Loucy (cell line): ENCODE data around the gene PUSL1.

ENCODE experiments used
- EZH2phosphoT487 ChIP-seq: fragments of 200-600 bp; IDR thresholded peaks from 2 replicates; pipeline ENCODE4 v1.6.1; 2018; ENCODE audit warnings: antibody characterized with exemption, mild to moderate bottlenecking, moderate library complexity, borderline replicate concordance
- TF ChIP-seq, protein P1 (sequence below): fragments of 200-600 bp; sonication (generic); conservative IDR thresholded peaks from 2 replicates; pipeline ENCODE4 v1.5.1; 2014; ENCODE audit warnings: mild to moderate bottlenecking, antibody characterized with exemption, low read length

DNA sequence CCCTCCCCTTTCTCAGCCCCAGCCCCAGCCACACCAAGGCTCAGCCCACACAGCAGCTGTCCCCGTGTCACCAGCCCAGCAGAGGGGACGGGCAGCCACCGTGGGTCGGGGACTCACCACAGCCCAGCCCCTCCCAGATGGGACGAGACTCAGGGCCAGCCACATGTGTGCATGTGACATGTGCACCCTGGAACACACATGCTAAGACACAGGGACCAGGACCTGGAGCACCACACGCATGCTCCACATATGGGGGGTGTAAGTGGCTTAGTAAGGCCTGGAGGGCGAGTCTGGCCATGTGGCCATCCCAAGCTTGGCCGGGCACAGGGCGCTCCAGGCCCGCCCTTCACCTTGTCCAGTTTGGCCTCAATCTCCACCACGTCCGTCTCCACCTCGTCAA lies 4.7 kb upstream of the PUSL1 start:
- TF ChIP-seq, protein P1, sequence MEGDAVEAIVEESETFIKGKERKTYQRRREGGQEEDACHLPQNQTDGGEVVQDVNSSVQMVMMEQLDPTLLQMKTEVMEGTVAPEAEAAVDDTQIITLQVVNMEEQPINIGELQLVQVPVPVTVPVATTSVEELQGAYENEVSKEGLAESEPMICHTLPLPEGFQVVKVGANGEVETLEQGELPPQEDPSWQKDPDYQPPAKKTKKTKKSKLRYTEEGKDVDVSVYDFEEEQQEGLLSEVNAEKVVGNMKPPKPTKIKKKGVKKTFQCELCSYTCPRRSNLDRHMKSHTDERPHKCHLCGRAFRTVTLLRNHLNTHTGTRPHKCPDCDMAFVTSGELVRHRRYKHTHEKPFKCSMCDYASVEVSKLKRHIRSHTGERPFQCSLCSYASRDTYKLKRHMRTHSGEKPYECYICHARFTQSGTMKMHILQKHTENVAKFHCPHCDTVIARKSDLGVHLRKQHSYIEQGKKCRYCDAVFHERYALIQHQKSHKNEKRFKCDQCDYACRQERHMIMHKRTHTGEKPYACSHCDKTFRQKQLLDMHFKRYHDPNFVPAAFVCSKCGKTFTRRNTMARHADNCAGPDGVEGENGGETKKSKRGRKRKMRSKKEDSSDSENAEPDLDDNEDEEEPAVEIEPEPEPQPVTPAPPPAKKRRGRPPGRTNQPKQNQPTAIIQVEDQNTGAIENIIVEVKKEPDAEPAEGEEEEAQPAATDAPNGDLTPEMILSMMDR = no peak
- TF ChIP-seq EZH2phosphoT487 = no peak
